ENCODE results near the gene MTMR10.

MTMR10 gene

DNA sequence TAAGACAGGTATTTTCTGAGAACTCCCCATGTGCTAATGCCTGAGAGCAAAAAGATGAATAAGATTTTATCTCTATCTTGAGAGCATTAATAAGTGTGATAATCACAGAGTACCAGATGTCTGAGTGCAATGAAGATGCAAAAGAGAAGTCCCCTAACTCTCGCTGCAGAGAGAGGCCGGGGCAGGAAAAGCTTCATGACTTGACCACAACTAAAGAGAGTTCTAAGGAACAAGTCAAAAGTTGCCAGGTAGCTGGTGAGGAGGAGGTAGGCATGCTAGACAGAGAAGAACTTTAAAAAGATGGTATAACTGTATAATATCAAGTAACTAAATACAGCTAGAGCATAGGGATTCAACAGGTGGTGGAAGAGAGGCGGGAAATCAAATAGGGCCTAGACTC lies 28.8 kb downstream of the MTMR10 start:
- peaks cover 21 to 79% of the 10 kb centered on the region in 2 experiments for H3K36me3 ChIP-seq (ENCODE audit: control insufficient read depth in 1 of 2, insufficient read depth in 2 of 2, low read depth in 1 of 2, low read length in 2 of 2)
- peaks cover under 1% of the 10 kb centered on the region for H3K4me1 ChIP-seq (ENCODE audit: control insufficient read depth, insufficient read depth, low read depth, low read length)
- no peak overlapping the region for H2AFZ ChIP-seq (ENCODE audit: low read depth, low read length)
- H3K18ac ChIP-seq (ENCODE audit: low read depth in 1 of 2, low read length in 2 of 2) = no peak overlapping the region
- 100% methylated on average over 2 of the region's 3 CpGs for WGBS
- no peak overlapping the region for H2BK15ac ChIP-seq (ENCODE audit: low read depth, poor library complexity, severe bottlenecking)
- no peaks in the 10 kb centered on the region for H3K9me3 ChIP-seq (ENCODE audit: control insufficient read depth, low read length)
- H2BK120ac ChIP-seq (ENCODE audit: low read depth, low read length) = no peak overlapping the region
- no peak overlapping the region for H3K14ac ChIP-seq (ENCODE audit: low read length in 2 of 2)
- H3K4ac ChIP-seq (ENCODE audit: low read depth in 1 of 2, low read length in 2 of 2) = no peak overlapping the region
- H3K4me3 ChIP-seq (ENCODE audit: insufficient read depth in 1 of 2, low read depth in 1 of 2, low read length in 2 of 2) = no peak overlapping the region
- H3K23ac ChIP-seq (ENCODE audit: low read length in 2 of 2) = no peak overlapping the region
- H3K9ac ChIP-seq (ENCODE audit: low read length) = no peak overlapping the region
- no peak overlapping the region for H2AK5ac ChIP-seq (ENCODE audit: low read length, severe bottlenecking)
- no peak overlapping the region for H2BK5ac ChIP-seq (ENCODE audit: low read depth, low read length, poor library complexity, severe bottlenecking)
- no peak overlapping the region for H4K8ac ChIP-seq (ENCODE audit: low read length)
- H3K4me2 ChIP-seq (ENCODE audit: low read length, poor library complexity, severe bottlenecking) = no peak overlapping the region
- no peak overlapping the region for H3K27ac ChIP-seq (ENCODE audit: low read length, poor library complexity, severe bottlenecking)
- no peak for DNase-seq
- H2BK12ac ChIP-seq (ENCODE audit: low read length in 2 of 2) = no peak overlapping the region
- H3K79me1 ChIP-seq (replicated peaks; ENCODE audit: low read length, poor library complexity, severe bottlenecking) = peaks cover 25% of the 10 kb centered on the region
- no peak overlapping the region for H4K91ac ChIP-seq (ENCODE audit: low read length)
- no peaks in the 10 kb centered on the region for H3K27me3 ChIP-seq (ENCODE audit: control insufficient read depth in 1 of 2, insufficient read depth in 1 of 2, low read length in 2 of 2)

DNA sequence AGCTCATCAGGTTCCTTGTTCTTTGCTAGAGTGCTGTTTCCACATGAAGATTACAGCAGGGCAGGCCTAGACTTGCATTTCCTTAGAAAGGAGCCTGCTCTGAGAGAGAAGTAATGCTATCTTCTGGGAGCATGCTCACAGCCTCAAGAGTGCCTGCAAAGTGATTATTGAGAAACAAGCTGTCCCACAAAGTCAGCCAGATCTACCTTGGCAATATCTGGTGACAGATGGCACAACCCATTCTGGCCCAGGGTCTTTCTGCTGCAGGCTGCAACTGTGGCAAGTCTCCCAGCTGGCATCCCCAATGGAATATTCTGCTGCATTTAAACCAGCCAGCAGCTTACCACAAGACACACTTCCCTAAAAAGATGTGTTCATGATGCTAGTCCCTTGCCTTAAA lies 29.3 kb downstream of the MTMR10 start:
- Histone ChIP-seq H3K23ac (ENCODE audit: low read length in 2 of 2) (no peak overlapping the region), H3K9me3 (ENCODE audit: control insufficient read depth, low read length) (no peaks in the 10 kb centered on the region), H3K27ac (ENCODE audit: low read length, poor library complexity, severe bottlenecking) (no peak overlapping the region), H2AFZ (ENCODE audit: low read depth, low read length) (no peak overlapping the region), H2BK15ac (ENCODE audit: low read depth, poor library complexity, severe bottlenecking) (no peak overlapping the region), H2AK5ac (ENCODE audit: low read length, severe bottlenecking) (no peak overlapping the region), H3K4ac (ENCODE audit: low read depth in 1 of 2, low read length in 2 of 2) (no peak overlapping the region), H3K79me1 (replicated peaks; ENCODE audit: low read length, poor library complexity, severe bottlenecking) (peaks cover 25% of the 10 kb centered on the region), H2BK120ac (ENCODE audit: low read depth, low read length) (no peak overlapping the region), H2BK12ac (ENCODE audit: low read length in 2 of 2) (no peak overlapping the region), H3K4me2 (ENCODE audit: low read length, poor library complexity, severe bottlenecking) (no peak overlapping the region), H4K8ac (ENCODE audit: low read length) (no peak overlapping the region), H3K14ac (ENCODE audit: low read length in 2 of 2) (no peak overlapping the region), H3K36me3 (ENCODE audit: control insufficient read depth in 1 of 2, insufficient read depth in 2 of 2, low read depth in 1 of 2, low read length in 2 of 2) (peaks cover 25 to 79% of the 10 kb centered on the region in 2 experiments), H3K9ac (ENCODE audit: low read length) (no peak overlapping the region), H3K18ac (ENCODE audit: low read depth in 1 of 2, low read length in 2 of 2) (no peak overlapping the region), H4K91ac (ENCODE audit: low read length) (no peak overlapping the region), H3K4me3 (ENCODE audit: insufficient read depth in 1 of 2, low read depth in 1 of 2, low read length in 2 of 2) (no peak overlapping the region), H3K27me3 (ENCODE audit: control insufficient read depth in 1 of 2, insufficient read depth in 1 of 2, low read length in 2 of 2) (no peaks in the 10 kb centered on the region), H2BK5ac (ENCODE audit: low read depth, low read length, poor library complexity, severe bottlenecking) (no peak overlapping the region), H3K4me1 (ENCODE audit: control insufficient read depth, insufficient read depth, low read depth, low read length) (peaks cover 3% of the 10 kb centered on the region)
- no peak for DNase-seq

GRCh38 chr15:30958219-30958618 lies 33.2 kb downstream of the MTMR10 start:
- H3K79me1 ChIP-seq (replicated peaks; ENCODE audit: low read length, poor library complexity, severe bottlenecking) = peaks cover 24% of the 10 kb centered on the region
- H2AFZ ChIP-seq (ENCODE audit: low read depth, low read length) = no peak overlapping the region
- H3K4me3 ChIP-seq (ENCODE audit: insufficient read depth in 1 of 2, low read depth in 1 of 2, low read length in 2 of 2) = no peak overlapping the region
- over 99% methylated on average over 3 of the region's 5 CpGs for WGBS
- no peak overlapping the region for H2BK15ac ChIP-seq (ENCODE audit: low read depth, poor library complexity, severe bottlenecking)
- no peak overlapping the region for H3K4ac ChIP-seq (ENCODE audit: low read depth in 1 of 2, low read length in 2 of 2)
- no peak for DNase-seq
- no peak overlapping the region for H2AK5ac ChIP-seq (ENCODE audit: low read length, severe bottlenecking)
- H3K18ac ChIP-seq (ENCODE audit: low read depth in 1 of 2, low read length in 2 of 2) = no peak overlapping the region
- peaks cover 12% of the 10 kb centered on the region for H3K4me1 ChIP-seq (ENCODE audit: control insufficient read depth, insufficient read depth, low read depth, low read length)
- H3K27ac ChIP-seq (ENCODE audit: low read length, poor library complexity, severe bottlenecking) = no peak overlapping the region
- H2BK5ac ChIP-seq (ENCODE audit: low read depth, low read length, poor library complexity, severe bottlenecking) = no peak overlapping the region
- no peak overlapping the region for H3K4me2 ChIP-seq (ENCODE audit: low read length, poor library complexity, severe bottlenecking)
- H2BK12ac ChIP-seq (ENCODE audit: low read length in 2 of 2) = no peak overlapping the region
- H2BK120ac ChIP-seq (ENCODE audit: low read depth, low read length) = no peak overlapping the region
- peaks cover 37 to 67% of the 10 kb centered on the region in 2 experiments for H3K36me3 ChIP-seq (ENCODE audit: control insufficient read depth in 1 of 2, insufficient read depth in 2 of 2, low read depth in 1 of 2, low read length in 2 of 2)
- no peak overlapping the region for H3K23ac ChIP-seq (ENCODE audit: low read length in 2 of 2)
- H3K9me3 ChIP-seq (ENCODE audit: control insufficient read depth, low read length) = no peaks in the 10 kb centered on the region
- H3K9ac ChIP-seq (ENCODE audit: low read length) = no peak overlapping the region
- no peak overlapping the region for H4K8ac ChIP-seq (ENCODE audit: low read length)
- H4K91ac ChIP-seq (ENCODE audit: low read length) = no peak overlapping the region
- H3K14ac ChIP-seq (ENCODE audit: low read length in 2 of 2) = no peak overlapping the region
- no peaks in the 10 kb centered on the region for H3K27me3 ChIP-seq (ENCODE audit: control insufficient read depth in 1 of 2, insufficient read depth in 1 of 2, low read length in 2 of 2)

DNA sequence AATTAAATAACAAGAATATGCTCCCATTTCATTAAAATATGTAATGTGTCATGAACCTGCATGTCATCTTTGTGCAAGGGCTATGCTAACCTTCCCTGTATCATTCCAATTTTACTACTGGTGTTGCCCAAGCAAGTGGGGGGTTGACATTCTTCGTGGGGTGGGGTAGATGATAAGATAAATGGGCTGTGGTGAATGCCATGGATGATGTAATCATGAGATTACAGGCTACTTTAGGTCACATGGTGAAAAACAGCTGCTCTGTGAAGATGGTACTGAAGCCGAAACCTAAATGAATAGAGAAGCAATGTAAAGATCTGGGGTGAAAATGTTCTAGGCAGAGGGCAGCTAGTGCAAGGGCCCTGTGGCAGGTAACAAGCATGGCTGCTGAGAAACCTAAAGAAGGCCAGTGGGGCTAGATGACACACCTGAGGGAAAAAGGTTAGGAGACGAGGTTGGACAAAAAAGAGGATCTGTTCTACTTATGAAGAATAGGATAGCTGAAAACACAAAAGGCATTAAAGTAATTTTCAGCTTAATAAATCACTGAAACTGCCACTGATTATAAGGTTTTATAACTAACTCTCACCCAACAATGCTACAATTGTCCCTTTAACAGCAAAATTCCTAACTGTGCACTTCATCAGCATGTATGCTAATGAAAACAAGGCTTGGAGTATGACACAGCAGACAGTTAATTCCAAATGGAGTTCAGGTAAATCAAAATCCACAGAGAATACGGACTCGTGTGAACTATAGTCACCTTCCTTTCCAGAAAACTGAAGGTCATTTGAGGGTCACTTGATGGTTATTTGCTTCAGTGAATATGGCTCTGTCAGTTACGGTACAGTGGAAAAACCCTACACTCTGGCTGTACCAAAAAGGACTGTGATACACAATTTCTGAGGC lies 35.0 kb downstream of the MTMR10 start:
- no peak overlapping the region for H3K4ac ChIP-seq (ENCODE audit: low read depth in 1 of 2, low read length in 2 of 2)
- DNase-seq = no peak
- H2AFZ ChIP-seq (ENCODE audit: low read depth, low read length) = no peak overlapping the region
- peaks cover 49 to 74% of the 10 kb centered on the region in 2 experiments for H3K36me3 ChIP-seq (ENCODE audit: control insufficient read depth in 1 of 2, insufficient read depth in 2 of 2, low read depth in 1 of 2, low read length in 2 of 2)
- peak overlapping the region; percentile 95 for H3K27ac ChIP-seq (ENCODE audit: low read length, poor library complexity, severe bottlenecking)
- peaks cover 23% of the 10 kb centered on the region for H3K79me1 ChIP-seq (replicated peaks; ENCODE audit: low read length, poor library complexity, severe bottlenecking)
- H3K4me3 ChIP-seq (ENCODE audit: insufficient read depth in 1 of 2, low read depth in 1 of 2, low read length in 2 of 2) = no peak overlapping the region
- H4K91ac ChIP-seq (ENCODE audit: low read length) = no peak overlapping the region
- H2AK5ac ChIP-seq (ENCODE audit: low read length, severe bottlenecking) = peak overlapping the region; percentile 78
- no peak overlapping the region for H3K23ac ChIP-seq (ENCODE audit: low read length in 2 of 2)
- H2BK15ac ChIP-seq (ENCODE audit: low read depth, poor library complexity, severe bottlenecking) = no peak overlapping the region
- no peaks in the 10 kb centered on the region for H3K9me3 ChIP-seq (ENCODE audit: control insufficient read depth, low read length)
- no peak overlapping the region for H4K8ac ChIP-seq (ENCODE audit: low read length)
- peaks cover 18% of the 10 kb centered on the region for H3K4me1 ChIP-seq (ENCODE audit: control insufficient read depth, insufficient read depth, low read depth, low read length)
- no peaks in the 10 kb centered on the region for H3K27me3 ChIP-seq (ENCODE audit: control insufficient read depth in 1 of 2, insufficient read depth in 1 of 2, low read length in 2 of 2)
- 81% methylated on average over 4 of the region's 6 CpGs for WGBS
- peak overlapping the region; percentile 49 for H2BK5ac ChIP-seq (ENCODE audit: low read depth, low read length, poor library complexity, severe bottlenecking)
- H3K18ac ChIP-seq (ENCODE audit: low read depth in 1 of 2, low read length in 2 of 2) = no peak overlapping the region
- no peak overlapping the region for H3K4me2 ChIP-seq (ENCODE audit: low read length, poor library complexity, severe bottlenecking)
- H3K14ac ChIP-seq (ENCODE audit: low read length in 2 of 2) = no peak overlapping the region
- H2BK120ac ChIP-seq (ENCODE audit: low read depth, low read length) = no peak overlapping the region
- no peak overlapping the region for H2BK12ac ChIP-seq (ENCODE audit: low read length in 2 of 2)
- H3K9ac ChIP-seq (ENCODE audit: low read length) = no peak overlapping the region
